H9 (cell line): ENCODE results near the gene OSBPL9. TPM values are rescaled to one million over a fixed set of nuclear protein-coding genes. Genes with fewer than 3 reads are reported as not detected.

Source experiments
- DNase-seq: peaks from one replicate; pipeline ENCODE4 v3.0.0-alpha.2; 2017
- H2AFZ ChIP-seq: one replicate; pipeline ENCODE4 v1.6.1; 2013; ENCODE audit warnings: mild to moderate bottlenecking, low read length, control low read depth, moderate library complexity
- H2AK5ac ChIP-seq: 2 replicates; pipeline ENCODE4 v1.6.1; 2013; ENCODE audit warnings: low read length, control low read depth, mixed read lengths; ENCODE audit not compliant: insufficient read length
- H2BK120ac ChIP-seq: one replicate; pipeline ENCODE4 v1.6.1; 2013; ENCODE audit warnings: low read depth, mild to moderate bottlenecking, low read length, control low read depth, inconsistent platforms; ENCODE audit not compliant: poor library complexity, severe bottlenecking
- H2BK12ac ChIP-seq: 2 replicates; pipeline ENCODE4 v1.6.1; 2013; ENCODE audit warnings: low read length, control low read depth, mixed read lengths, low read depth; ENCODE audit not compliant: insufficient read length
- H2BK15ac ChIP-seq: 2 replicates; pipeline ENCODE4 v1.6.1; 2013; ENCODE audit warnings: low read depth, low read length, control low read depth
- H2BK20ac ChIP-seq: one replicate; pipeline ENCODE4 v1.6.1; 2013; ENCODE audit warnings: low read depth, mild to moderate bottlenecking, low read length, control low read depth, inconsistent platforms; ENCODE audit not compliant: poor library complexity, severe bottlenecking
- H2BK5ac ChIP-seq: 2 replicates; pipeline ENCODE4 v1.6.1; 2013; ENCODE audit warnings: low read length, control low read depth, mixed read lengths; ENCODE audit not compliant: insufficient read length
- H3K14ac ChIP-seq: 2 replicates; pipeline ENCODE4 v1.6.1; 2013; ENCODE audit warnings: low read length, control low read depth; ENCODE audit not compliant: insufficient read depth
- H3K18ac ChIP-seq: 2 replicates; pipeline ENCODE4 v1.6.1; 2013; ENCODE audit warnings: low read depth, mild to moderate bottlenecking, mixed read lengths, low read length, control low read depth; ENCODE audit not compliant: insufficient read length
- H3K23ac ChIP-seq: 2 replicates; pipeline ENCODE4 v1.6.1; 2013; ENCODE audit warnings: low read length, control low read depth, mixed read lengths, low read depth; ENCODE audit not compliant: insufficient read length
- H3K23me2 ChIP-seq: 2 replicates; pipeline ENCODE4 v1.6.1; 2013; ENCODE audit warnings: low read depth, mild to moderate bottlenecking, mixed read lengths, low read length, control low read depth; ENCODE audit not compliant: insufficient read length, poor library complexity, severe bottlenecking
- H3K27ac ChIP-seq: 2 replicates; pipeline ENCODE4 v1.5.1; 2013; ENCODE audit warnings: low read length, control low read depth, mixed read lengths, low read depth; ENCODE audit not compliant: insufficient read length
- H3K27me3 ChIP-seq: 2 replicates; pipeline ENCODE4 v1.6.1; 2013; ENCODE audit warnings: low read length, control low read depth, inconsistent platforms; ENCODE audit not compliant: insufficient read depth
- H3K4ac ChIP-seq: 2 replicates; pipeline ENCODE4 v1.6.1; 2013; ENCODE audit warnings: low read depth, mild to moderate bottlenecking, control low read depth, inconsistent platforms, low read length, moderate library complexity
- H3K4me1 ChIP-seq: 2 replicates; pipeline ENCODE4 v1.6.1; 2013; ENCODE audit warnings: low read length, control low read depth, inconsistent platforms; ENCODE audit not compliant: insufficient read depth
- H3K4me2 ChIP-seq: 2 replicates; pipeline ENCODE4 v1.6.1; 2013; ENCODE audit warnings: low read length, control low read depth, mixed read lengths; ENCODE audit not compliant: insufficient read length, insufficient read depth
- H3K56ac ChIP-seq: 2 replicates; pipeline ENCODE4 v1.6.1; 2013; ENCODE audit warnings: low read depth, mild to moderate bottlenecking, mixed read lengths, low read length, control low read depth; ENCODE audit not compliant: insufficient read length
- H3K79me1 ChIP-seq: 2 replicates; pipeline ENCODE4 v1.6.1; 2013; ENCODE audit warnings: low read depth, mild to moderate bottlenecking, moderate library complexity, low read length, control low read depth, inconsistent platforms; ENCODE audit not compliant: insufficient read depth, poor library complexity, severe bottlenecking
- H3K79me2 ChIP-seq: 2 replicates; pipeline ENCODE4 v1.6.1; 2013; ENCODE audit warnings: low read length, control low read depth, inconsistent platforms; ENCODE audit not compliant: insufficient read depth
- H3K9ac ChIP-seq: 2 replicates; pipeline ENCODE4 v1.6.1; 2013; ENCODE audit warnings: low read length, control low read depth, mixed read lengths; ENCODE audit not compliant: insufficient read length; ENCODE audit errors: extremely low read depth
- H3K9me3 ChIP-seq: one replicate; pipeline ENCODE4 v1.6.1; 2013; ENCODE audit warnings: low read depth, low read length, inconsistent platforms; ENCODE audit not compliant: control insufficient read depth
- H3T11ph ChIP-seq: one replicate; pipeline ENCODE4 v1.6.1; 2013; ENCODE audit warnings: mild to moderate bottlenecking, low read length, control low read depth, inconsistent platforms
- H4K20me1 ChIP-seq: one replicate; pipeline ENCODE4 v1.6.1; 2013; ENCODE audit not compliant: control insufficient read depth, insufficient read length, insufficient read depth
- H4K5ac ChIP-seq: 2 replicates; pipeline ENCODE4 v1.6.1; 2013; ENCODE audit warnings: low read depth, mild to moderate bottlenecking, mixed read lengths, low read length, control low read depth; ENCODE audit not compliant: insufficient read length
- H4K8ac ChIP-seq: replicated peaks from 2 replicates; pipeline ENCODE4 v1.6.1; 2013; ENCODE audit warnings: low read length, control low read depth, mixed read lengths, low read depth; ENCODE audit not compliant: insufficient read length
- H4K91ac ChIP-seq: 2 replicates; pipeline ENCODE4 v1.6.1; 2013; ENCODE audit warnings: low read depth, mild to moderate bottlenecking, moderate library complexity, mixed read lengths, low read length, control low read depth; ENCODE audit not compliant: insufficient read length
- H3K27ac Mint-ChIP-seq, 3 experiments: 2 replicates in 2 of 3; 3 replicates in 1 of 3; pipeline ENCODE4 v1.8.0; 2020 to 2021; ENCODE audit warnings: mixed read lengths in 3 of 3, mild to moderate bottlenecking in 1 of 3, moderate library complexity in 1 of 3
- H3K27me3 Mint-ChIP-seq: 2 replicates; pipeline ENCODE4 v1.8.0; 2021; ENCODE audit warnings: low read depth, mild to moderate bottlenecking, moderate library complexity, mixed read lengths
- H3K36me3 Mint-ChIP-seq, 3 experiments: 2 replicates in 2 of 3; 3 replicates in 1 of 3; pipeline ENCODE4 v1.8.0; 2020 to 2021; ENCODE audit warnings: low read depth in 3 of 3, mixed read lengths in 3 of 3; ENCODE audit not compliant: insufficient read depth in 1 of 3
- H3K4me1 Mint-ChIP-seq, 2 experiments: 2 replicates each; pipeline ENCODE4 v1.8.0; 2020; ENCODE audit warnings: mixed read lengths in 2 of 2
- H3K4me3 Mint-ChIP-seq, 2 experiments: 2 replicates in 1 of 2; 3 replicates in 1 of 2; pipeline ENCODE4 v1.8.0; 2020 to 2021; ENCODE audit warnings: mild to moderate bottlenecking in 2 of 2, mixed read lengths in 2 of 2, moderate library complexity in 1 of 2
- H3K9me3 Mint-ChIP-seq, 2 experiments: 2 replicates in 1 of 2; 3 replicates in 1 of 2; pipeline ENCODE4 v1.8.0; 2020; ENCODE audit warnings: mild to moderate bottlenecking in 2 of 2, mixed read lengths in 2 of 2, moderate library complexity in 1 of 2
- CTCF ChIP-seq: fragments of 200-600 bp; sonication (generic); conservative IDR thresholded peaks from 3 replicates; pipeline ENCODE4 v1.8.0; 2021; ENCODE audit warnings: antibody characterized with exemption, mild to moderate bottlenecking
- WGBS: extraction: QIAGEN DNeasy Blood & Tissue Kit; methylation state at CpG from one replicate; pipeline ENCODE4 v1.1.7; 2013; ENCODE audit warnings: missing lambda C conversion rate, low lambda C conversion rate, mixed read lengths; ENCODE audit not compliant: insufficient read length; ENCODE audit errors: extremely low coverage; 5-methylcytosine and 5-hydroxymethylcytosine counted together
- total RNA-seq: library from RNA; stranded (reverse); gene quantifications from 2 replicates; pipeline ENCODE4 v1.2.1, GENCODE V29; 2021

Gene OSBPL9
- total RNA-seq, 1 experiment from 2014 or later = 76.7 TPM

GRCh38 chr1:51717842-51718241 lies 101.0 kb downstream of the OSBPL9 start:
- H3K27ac Mint-ChIP-seq = no peak overlapping the region
- peaks cover 7 to 11% of the 10 kb centered on the region in 2 experiments for H3K4me1 Mint-ChIP-seq
- H3K27ac ChIP-seq = no peak overlapping the region
- H3K56ac ChIP-seq = no peak overlapping the region
- no peak overlapping the region for H2BK120ac ChIP-seq
- H2BK12ac ChIP-seq = no peak overlapping the region
- H3K4me1 ChIP-seq = no peaks in the 10 kb centered on the region
- no peak overlapping the region for H2BK15ac ChIP-seq
- H3K4me3 Mint-ChIP-seq = no peak overlapping the region
- no peak overlapping the region for H3T11ph ChIP-seq
- no peak overlapping the region for H4K5ac ChIP-seq
- TF ChIP-seq CTCF = no peak
- no peaks in the 10 kb centered on the region for H4K20me1 ChIP-seq
- no peak overlapping the region for H2BK20ac ChIP-seq
- no peak overlapping the region for H3K9ac ChIP-seq
- no peak overlapping the region for H3K4me2 ChIP-seq
- H3K23ac ChIP-seq = no peak overlapping the region
- no peak overlapping the region for H2AFZ ChIP-seq
- no peak for DNase-seq
- H3K79me1 ChIP-seq = no peaks in the 10 kb centered on the region
- H2BK5ac ChIP-seq = no peak overlapping the region
- no peaks in the 10 kb centered on the region for H3K9me3 Mint-ChIP-seq
- H3K9me3 ChIP-seq = no peaks in the 10 kb centered on the region
- H3K36me3 Mint-ChIP-seq = peaks cover 0 to 3% (median 0%) of the 10 kb centered on the region in 3 experiments; a peak in 1 of 7 replicates
- H3K23me2 ChIP-seq = no peaks in the 10 kb centered on the region
- no peaks in the 10 kb centered on the region for H3K27me3 ChIP-seq
- H3K4ac ChIP-seq = no peak overlapping the region
- H3K79me2 ChIP-seq = no peaks in the 10 kb centered on the region
- H4K91ac ChIP-seq = no peak overlapping the region
- H2AK5ac ChIP-seq = no peak overlapping the region
- H4K8ac ChIP-seq = no peak overlapping the region
- H3K18ac ChIP-seq = no peak overlapping the region
- no CpG with 5 or more reads among the region's 3 CpGs for WGBS
- H3K27me3 Mint-ChIP-seq = no peaks in the 10 kb centered on the region; the same call in 1 of the 2 replicates
- H3K14ac ChIP-seq = no peak overlapping the region
